B cell (primary cell): ENCODE results near the gene ZNF333.

Experiments used
- EZH2 ChIP-seq: IDR thresholded peaks from 2 replicates; pipeline ENCODE4 v1.6.1; 2012; ENCODE audit warnings: borderline replicate concordance, low read depth, mild to moderate bottlenecking, moderate library complexity, low read length; ENCODE audit not compliant: insufficient read depth, poor library complexity, severe bottlenecking
- TF ChIP-seq, protein P1 (sequence below): fragments of 200-600 bp; IDR thresholded peaks from one replicate; pipeline ENCODE4 v1.8.0; 2022; ENCODE audit warnings: antibody characterized with exemption, mild to moderate bottlenecking

DNA sequence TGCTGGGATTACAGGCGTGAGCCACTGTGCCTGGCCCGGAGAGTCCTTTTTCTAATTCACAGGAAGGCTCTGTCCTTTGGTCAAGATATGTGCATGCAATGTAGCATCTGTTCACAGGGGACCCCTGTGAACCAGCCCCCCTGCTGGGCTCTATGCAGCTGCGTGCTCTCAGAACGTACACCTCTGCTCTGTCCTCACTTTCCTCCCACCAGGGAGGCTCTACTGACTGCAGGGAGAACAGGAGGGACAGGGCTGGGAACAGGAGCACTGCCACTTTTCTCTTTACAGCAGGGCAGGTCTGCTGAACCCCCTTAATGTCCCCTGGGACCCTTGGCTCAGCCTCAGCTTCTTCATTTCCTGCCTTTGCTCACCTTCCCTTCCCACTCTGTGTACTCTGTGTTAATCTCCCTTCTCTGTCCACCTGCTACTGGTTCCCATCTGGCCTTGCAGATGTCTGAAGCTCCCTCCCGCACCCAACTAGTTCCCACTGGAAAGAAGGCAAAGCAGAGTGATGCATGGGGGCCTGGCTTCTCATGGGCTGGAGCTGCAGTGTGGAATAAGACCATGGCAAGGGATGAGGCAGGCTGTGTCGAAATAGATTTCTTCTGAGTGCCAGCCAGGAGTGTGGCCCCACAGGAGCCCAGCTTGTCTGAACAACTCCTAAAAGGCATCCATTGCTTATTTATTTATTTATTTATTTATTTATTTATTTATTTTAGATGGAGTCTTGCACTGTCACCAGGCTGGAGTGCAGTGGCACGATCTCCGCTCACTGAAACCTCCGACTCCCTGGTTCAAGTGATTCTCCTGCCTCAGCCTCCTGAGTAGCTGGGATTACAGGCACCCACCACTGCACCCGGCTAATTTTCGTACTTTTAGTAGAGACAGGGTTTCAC, 81.3 kb downstream of the ZNF333 start:
- TF ChIP-seq EZH2, result no peak
- TF ChIP-seq, protein P1, sequence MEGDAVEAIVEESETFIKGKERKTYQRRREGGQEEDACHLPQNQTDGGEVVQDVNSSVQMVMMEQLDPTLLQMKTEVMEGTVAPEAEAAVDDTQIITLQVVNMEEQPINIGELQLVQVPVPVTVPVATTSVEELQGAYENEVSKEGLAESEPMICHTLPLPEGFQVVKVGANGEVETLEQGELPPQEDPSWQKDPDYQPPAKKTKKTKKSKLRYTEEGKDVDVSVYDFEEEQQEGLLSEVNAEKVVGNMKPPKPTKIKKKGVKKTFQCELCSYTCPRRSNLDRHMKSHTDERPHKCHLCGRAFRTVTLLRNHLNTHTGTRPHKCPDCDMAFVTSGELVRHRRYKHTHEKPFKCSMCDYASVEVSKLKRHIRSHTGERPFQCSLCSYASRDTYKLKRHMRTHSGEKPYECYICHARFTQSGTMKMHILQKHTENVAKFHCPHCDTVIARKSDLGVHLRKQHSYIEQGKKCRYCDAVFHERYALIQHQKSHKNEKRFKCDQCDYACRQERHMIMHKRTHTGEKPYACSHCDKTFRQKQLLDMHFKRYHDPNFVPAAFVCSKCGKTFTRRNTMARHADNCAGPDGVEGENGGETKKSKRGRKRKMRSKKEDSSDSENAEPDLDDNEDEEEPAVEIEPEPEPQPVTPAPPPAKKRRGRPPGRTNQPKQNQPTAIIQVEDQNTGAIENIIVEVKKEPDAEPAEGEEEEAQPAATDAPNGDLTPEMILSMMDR, result no peak
